ENCODE data around the gene ACAN. TPM values are rescaled to one million over a fixed set of nuclear protein-coding genes. Genes with fewer than 3 reads are reported as not detected.

The ACAN gene
- total RNA-seq, 1 experiment from 2014 or later, result 0.50 TPM

Other genes with a start within 250 kb of the ACAN start
- 132 and 136 TPM in 2 replicates for gene AEN, start 182.1 kb upstream of the ACAN start, total RNA-seq (2021)
- gene ISG20, start 164.4 kb upstream of the ACAN start, total RNA-seq (2021), result 4.4 and 7.4 TPM in 2 replicates
- gene HAPLN3, start 92.1 kb downstream of the ACAN start, total RNA-seq (2021), result 41.7 and 42.4 TPM in 2 replicates
- 643 and 653 TPM in 2 replicates for gene MFGE8, start 109.9 kb downstream of the ACAN start, total RNA-seq (2021)